Mesothelial cell of epicardium (in vitro differentiated cells): ENCODE data around the gene EXOSC7. TPM values are rescaled to one million over a fixed set of nuclear protein-coding genes. Genes with fewer than 3 reads are reported as not detected.

Experiments
- DNase-seq, 2 experiments: peaks; one replicate each; pipeline ENCODE4 v3.0.0; 2021; ENCODE audit warnings: low spot score in 2 of 2; ENCODE audit not compliant: unreplicated experiment in 2 of 2
- H3K27ac Mint-ChIP-seq: 2 replicates; pipeline ENCODE4 v1.8.0; 2021; ENCODE audit warnings: mixed read lengths
- H3K27me3 Mint-ChIP-seq: 2 replicates; pipeline ENCODE4 v1.8.0; 2021; ENCODE audit warnings: low read depth, mixed read lengths
- H3K36me3 Mint-ChIP-seq: 2 replicates; pipeline ENCODE4 v1.8.0; 2021; ENCODE audit warnings: mixed read lengths
- H3K4me1 Mint-ChIP-seq: 2 replicates; pipeline ENCODE4 v1.8.0; 2021; ENCODE audit warnings: mixed read lengths
- H3K4me3 Mint-ChIP-seq: 2 replicates; pipeline ENCODE4 v1.8.0; 2021; ENCODE audit warnings: mild to moderate bottlenecking, moderate library complexity, mixed read lengths
- H3K9me3 Mint-ChIP-seq: 2 replicates; pipeline ENCODE4 v1.8.0; 2021; ENCODE audit warnings: mixed read lengths
- CTCF ChIP-seq: fragments of 200-600 bp; sonication (generic); IDR thresholded peaks from one replicate; pipeline ENCODE4 v1.5.0; 2021; ENCODE audit warnings: antibody characterized with exemption; ENCODE audit not compliant: unreplicated experiment
- total RNA-seq: library from RNA; stranded (reverse); gene quantifications from 3 replicates; pipeline ENCODE4 v1.2.1, GENCODE V29; 2021

The EXOSC7 gene
- total RNA-seq, 1 donor from 2014 or later = 53.6 TPM

DNA sequence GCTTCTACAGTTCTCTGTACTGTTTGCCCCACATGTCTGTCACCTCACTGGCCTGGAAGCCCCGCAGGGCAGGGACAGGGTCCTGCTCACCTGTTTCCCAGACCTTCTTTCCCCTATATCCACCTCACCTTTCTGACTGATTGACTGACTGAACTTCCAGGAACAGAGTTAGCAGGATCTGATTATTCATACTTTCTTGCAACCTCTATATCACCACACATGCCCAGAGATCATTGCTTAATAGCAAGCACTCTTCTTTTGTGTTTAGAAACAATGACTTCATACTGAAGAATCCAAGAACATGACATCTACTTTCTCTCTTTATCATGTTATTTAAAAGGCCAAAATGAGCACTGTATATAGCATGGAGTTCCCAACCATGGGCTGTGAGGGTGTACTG is 32.1 kb downstream of the EXOSC7 start:
- H3K4me3 Mint-ChIP-seq = no peak overlapping the region
- TF ChIP-seq CTCF = no peak
- DNase-seq = no peak
- peaks cover 16% of the 10 kb centered on the region for H3K9me3 Mint-ChIP-seq
- no peak overlapping the region for H3K27ac Mint-ChIP-seq
- H3K36me3 Mint-ChIP-seq = peaks cover 50% of the 10 kb centered on the region
- no peaks in the 10 kb centered on the region for H3K27me3 Mint-ChIP-seq
- peaks cover 26% of the 10 kb centered on the region for H3K4me1 Mint-ChIP-seq

DNA sequence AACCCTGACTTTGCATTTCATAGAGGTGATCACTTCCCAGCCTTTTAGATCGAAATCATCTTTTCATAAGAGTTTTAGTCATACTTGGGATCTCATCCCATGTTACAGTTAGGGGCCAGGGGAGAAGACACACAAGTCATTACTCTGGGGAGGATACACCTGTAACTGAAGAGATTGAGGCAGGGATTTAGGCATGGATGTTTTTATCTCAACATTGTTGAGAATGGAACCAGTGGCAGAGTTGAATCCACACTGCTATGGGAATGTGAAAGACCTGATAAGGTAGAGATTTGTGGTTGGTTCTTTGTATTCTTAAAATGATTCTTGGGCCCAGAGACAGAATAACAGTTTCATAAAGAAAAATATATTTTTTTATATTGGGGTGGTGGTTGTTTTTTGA is 33.8 kb downstream of the EXOSC7 start:
- no peak for DNase-seq
- Mint-ChIP-seq H3K27me3 (no peaks in the 10 kb centered on the region), H3K36me3 (peaks cover 40% of the 10 kb centered on the region), H3K4me3 (no peak overlapping the region), H3K9me3 (peaks cover 8% of the 10 kb centered on the region), H3K4me1 (peaks cover 26% of the 10 kb centered on the region), H3K27ac (peak overlapping the region; percentile 32)
- TF ChIP-seq CTCF = no peak

DNA sequence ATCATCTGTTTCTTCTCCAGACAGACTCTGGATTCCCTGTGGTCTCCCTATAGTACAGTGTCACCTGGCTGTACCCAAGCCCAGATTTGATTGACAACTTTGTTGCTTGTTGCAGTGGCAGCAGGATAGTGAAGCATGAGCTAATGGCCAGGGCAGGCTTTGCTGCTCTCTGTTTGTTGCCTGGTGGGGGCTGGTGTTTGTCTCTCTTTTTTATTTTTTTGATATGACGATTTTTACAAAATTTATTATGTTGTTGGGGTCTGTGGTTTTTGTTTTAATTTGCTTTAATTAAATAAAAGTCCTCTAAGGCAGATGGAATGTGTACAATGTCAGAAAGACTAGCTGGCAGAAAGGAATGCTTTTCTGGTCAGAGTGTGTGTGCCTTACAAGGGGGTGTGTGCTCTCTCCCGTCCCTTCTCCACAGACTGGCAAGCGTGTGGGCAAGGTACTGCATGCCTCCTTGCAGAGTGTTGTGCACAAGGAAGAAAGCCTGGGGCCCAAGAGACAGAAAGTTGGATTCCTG is 34.8 kb downstream of the EXOSC7 start:
- peaks cover 31% of the 10 kb centered on the region for H3K36me3 Mint-ChIP-seq
- no peak for TF ChIP-seq CTCF
- H3K9me3 Mint-ChIP-seq = no peaks in the 10 kb centered on the region
- no peak for DNase-seq
- no peak overlapping the region for H3K4me3 Mint-ChIP-seq
- peaks cover 26% of the 10 kb centered on the region for H3K4me1 Mint-ChIP-seq
- peak overlapping the region; percentile 95 for H3K27ac Mint-ChIP-seq
- H3K27me3 Mint-ChIP-seq = no peaks in the 10 kb centered on the region

- Mint-ChIP-seq H3K27me3 (no peaks in the 10 kb centered on the region), H3K4me3 (no peak overlapping the region), H3K4me1 (peaks cover 26% of the 10 kb centered on the region), H3K36me3 (peaks cover 28% of the 10 kb centered on the region), H3K9me3 (no peaks in the 10 kb centered on the region), H3K27ac (peak overlapping the region; percentile 95)
- TF ChIP-seq CTCF = no peak
- no peak for DNase-seq
Measured at GRCh38 chr3:45011756-45012508, 35.9 kb downstream of the EXOSC7 start.

DNA sequence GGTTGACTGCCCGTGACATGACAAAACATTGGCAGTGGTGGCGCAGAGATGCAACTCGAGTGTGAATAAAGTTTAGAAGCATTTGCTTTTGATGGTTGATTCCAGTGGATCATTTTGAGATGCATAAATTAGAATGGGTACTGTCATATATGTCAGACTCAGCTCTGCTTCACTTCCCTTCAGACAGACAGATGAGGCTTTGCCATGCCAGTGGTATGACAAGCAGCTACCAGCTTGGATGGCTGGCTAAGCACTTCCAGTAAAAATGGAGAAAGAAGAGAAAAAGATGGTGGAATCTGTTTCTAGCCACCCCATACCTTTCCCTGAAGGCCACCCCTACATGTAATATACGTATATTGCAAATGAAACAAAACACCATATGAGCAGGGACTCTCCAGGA is 36.5 kb downstream of the EXOSC7 start:
- no peak for DNase-seq
- H3K9me3 Mint-ChIP-seq = no peaks in the 10 kb centered on the region
- H3K4me3 Mint-ChIP-seq = no peak overlapping the region
- peaks cover 26% of the 10 kb centered on the region for H3K4me1 Mint-ChIP-seq
- TF ChIP-seq CTCF = no peak
- peaks cover 24% of the 10 kb centered on the region for H3K36me3 Mint-ChIP-seq
- H3K27me3 Mint-ChIP-seq = no peaks in the 10 kb centered on the region
- peak overlapping the region; percentile 95 for H3K27ac Mint-ChIP-seq
